ENCODE measurements around the gene HDAC9.

- TF ChIP-seq CTCF (IDR thresholded peaks at IDR 0.05 in 4 of 5, conservative IDR thresholded peaks at IDR 0.05 in 1 of 5) (no peak), POLR2A (IDR thresholded peaks at IDR 0.05) (no peak)
Observed at GRCh38 chr7:18780266-18780665, 284.7 kb downstream of the HDAC9 start.
